ENCODE results near the gene KCTD19.

KCTD19 gene

DNA sequence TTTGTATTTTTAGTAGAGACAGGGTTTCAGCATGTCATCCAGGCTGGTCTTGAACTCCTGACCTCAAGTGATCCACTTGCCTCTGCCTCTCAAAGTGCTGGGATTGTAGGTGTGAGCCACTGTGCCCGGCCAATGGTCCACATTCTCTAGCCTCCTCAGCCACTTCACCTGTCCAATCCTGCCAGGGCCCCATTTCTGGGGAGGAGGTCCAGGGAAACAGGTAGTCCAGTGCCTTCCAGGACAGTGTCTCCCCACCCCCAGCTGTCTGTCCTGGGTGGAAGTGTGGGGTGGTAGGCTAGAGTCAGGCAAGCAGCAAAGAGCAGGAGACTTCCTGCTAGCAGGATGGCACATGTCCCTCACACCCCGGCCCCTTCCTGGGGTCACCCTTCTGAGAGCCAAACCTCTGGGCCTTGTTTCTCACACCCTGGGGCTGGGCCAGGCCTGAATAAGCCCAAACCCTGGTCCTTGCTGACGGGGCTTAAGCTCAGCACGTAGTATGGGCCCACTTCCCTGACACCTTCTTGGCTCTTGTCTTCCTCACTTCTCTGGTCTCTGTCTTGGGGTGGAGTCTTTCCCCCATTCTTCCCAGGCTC is 84.3 kb downstream of the KCTD19 start:
- no peak for DNase-seq (ENCODE audit: low read depth)

DNA sequence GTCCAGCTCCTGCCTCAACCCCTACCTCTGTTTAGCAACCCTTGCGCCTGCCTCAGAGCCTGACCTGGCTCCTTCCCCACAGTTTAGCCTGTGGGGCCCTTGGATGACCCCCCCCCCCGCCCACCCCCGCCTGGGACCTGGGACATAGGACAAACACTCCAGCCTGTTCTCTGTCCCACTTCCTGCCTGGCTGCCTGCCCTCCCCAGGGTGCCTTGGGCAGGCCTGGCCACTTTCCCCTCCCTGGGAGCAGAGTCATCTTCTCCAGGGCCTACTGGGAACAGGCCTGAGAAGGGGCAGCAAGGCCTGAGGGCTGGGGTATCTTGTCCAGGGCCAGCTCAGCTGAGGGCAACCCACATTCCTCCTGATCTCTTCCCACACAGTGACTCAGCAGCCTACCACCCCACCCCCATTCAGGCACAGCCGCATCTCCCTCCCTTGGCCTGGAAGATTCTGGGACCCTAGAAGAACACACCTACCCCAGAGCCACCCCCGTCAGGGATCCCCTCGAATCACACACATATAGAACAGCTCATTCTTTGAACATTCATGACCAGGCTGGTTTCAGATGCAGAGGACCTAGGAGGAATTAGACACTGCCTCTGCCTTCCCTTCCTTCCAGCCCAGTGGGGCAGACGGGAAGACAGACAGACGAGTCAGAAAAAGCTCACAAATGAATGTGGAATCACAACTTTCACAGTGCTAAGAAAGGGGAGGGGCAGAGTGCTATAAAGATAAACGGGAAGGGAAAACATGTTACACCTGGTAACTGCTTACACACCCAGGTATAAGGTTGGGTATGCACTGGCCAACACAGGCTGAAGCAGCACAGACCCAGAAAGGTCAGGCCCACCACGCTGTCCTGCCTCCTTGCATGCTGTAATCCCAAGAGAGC is 85.3 kb downstream of the KCTD19 start:
- DNase-seq (ENCODE audit: low read depth): peak; percentile 63

DNA sequence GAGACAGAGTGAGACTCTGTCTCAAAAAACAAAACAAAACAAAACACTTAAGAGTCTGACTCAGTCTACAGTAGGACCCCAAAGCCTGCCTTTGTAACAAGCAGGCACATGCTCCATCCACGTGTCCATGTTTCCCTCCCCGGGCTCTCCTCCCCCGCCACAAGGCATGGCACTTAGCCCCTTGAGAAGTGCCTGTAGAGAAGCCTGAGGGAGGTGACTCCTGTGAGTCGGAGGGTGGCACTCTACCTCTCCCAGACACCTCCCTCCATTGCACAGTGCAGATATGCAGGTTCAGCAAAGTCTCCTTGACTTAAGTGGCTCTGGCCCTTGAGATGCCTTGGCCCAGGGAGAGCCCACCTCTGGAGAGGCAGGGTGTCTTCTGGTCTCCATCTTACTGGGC is 86.0 kb downstream of the KCTD19 start:
- no peak for DNase-seq (ENCODE audit: low read depth)

All from CMK (cell line).